Activated CD4-positive, alpha-beta T cell treated with anti-CD3 and anti-CD28 coated beads, Interleukin-2, Interleukin-4, amounts not matched to agents 100 ng/mL and 50 ng/mL, durations not matched to agents 16 hours and 8 hours (primary cell): Measurements from ENCODE around the gene HBG1.
A peak's percentile ranks its signal among the peaks of the same experiment; 100 is the strongest.

Experiments
- DNase-seq: peaks from one replicate; pipeline ENCODE4 v3.0.0-alpha.2; 2020; ENCODE audit warnings: low spot score

HBG1 gene

GRCh38 chr11:5225480-5225871 lies 24.2 kb downstream of the HBG1 start:
- DNase-seq: no peak

GRCh38 chr11:5224538-5225479 lies 24.8 kb downstream of the HBG1 start:
- DNase-seq: no peak

GRCh38 chr11:5223686-5224085 lies 26.0 kb downstream of the HBG1 start:
- DNase-seq: no peak

GRCh38 chr11:5223146-5223545 lies 26.5 kb downstream of the HBG1 start:
- DNase-seq: no peak

GRCh38 chr11:5210376-5210885 lies 39.2 kb downstream of the HBG1 start:
- no peak for DNase-seq

GRCh38 chr11:5204787-5205186 lies 44.9 kb downstream of the HBG1 start:
- DNase-seq: peak; percentile 9

GRCh38 chr11:5203366-5203765 lies 46.3 kb downstream of the HBG1 start:
- DNase-seq: no peak

GRCh38 chr11:5200582-5200981 lies 49.1 kb downstream of the HBG1 start, which contains the start of gene OR51V1:
OR51V1 (minus strand) TSS chr11:5200682; CDS start chr11:5200682, 0 bp downstream.
- DNase-seq: no peak

- no peak for DNase-seq
Observed at GRCh38 chr11:5198285-5198684, 51.4 kb downstream of the HBG1 start.
